Subcutaneous adipose tissue (tissue), 4 donors: Measurements from ENCODE around the gene DMGDH. TPM values are rescaled to one million over a fixed set of nuclear protein-coding genes. Genes with fewer than 3 reads are reported as not detected.

ENCODE experiments used
- CTCF ChIP-seq: fragments of 450-650 bp; IDR thresholded peaks from one replicate; pipeline ENCODE4 v1.5.1; 2016; ENCODE audit warnings: low read depth, mild to moderate bottlenecking, control low read depth, antibody characterized with exemption, moderate library complexity
- total RNA-seq, 4 donors: library from RNA; depleted of rRNA; stranded (reverse); fragments of >200 nt; gene quantifications; one replicate each; pipeline ENCODE4 v1.1.0, GENCODE V29; 2016

DMGDH gene
- total RNA-seq, 4 donors from 2014 or later: 5.9 to 12.6 (median 9.9) TPM

GRCh38 chr5:79062436-79062835 is 7.0 kb downstream of the DMGDH start:
- TF ChIP-seq CTCF: no peak

GRCh38 chr5:79059674-79060073 is 9.8 kb downstream of the DMGDH start:
- TF ChIP-seq CTCF: no peak

- no peak for TF ChIP-seq CTCF
Observed at GRCh38 chr5:79056847-79057246, 12.6 kb downstream of the DMGDH start.

- no peak for TF ChIP-seq CTCF
Observed at GRCh38 chr5:79055017-79055416, 14.5 kb downstream of the DMGDH start.

GRCh38 chr5:79053321-79053720 is 16.2 kb downstream of the DMGDH start:
- no peak for TF ChIP-seq CTCF

GRCh38 chr5:79050498-79050897 is 19.0 kb downstream of the DMGDH start:
- TF ChIP-seq CTCF: no peak

GRCh38 chr5:79048437-79048836 is 21.0 kb downstream of the DMGDH start:
- TF ChIP-seq CTCF: no peak
